ENCODE measurements around the gene STAG3.

Gene STAG3

GRCh38 chr7:100152404-100152803 lies 25.3 kb upstream of the STAG3 start:
- no peak for TF ChIP-seq CTCF (IDR thresholded peaks at IDR 0.05; ENCODE audit: insufficient read depth, low read depth, low read length, missing control alignments)
- H3K4me3 ChIP-seq (ENCODE audit: low read length): no peak overlapping the region
- no peak for DNase-seq (ENCODE audit: low read depth)

GRCh38 chr7:100152937-100153666 lies 24.6 kb upstream of the STAG3 start:
- no peak for TF ChIP-seq CTCF (IDR thresholded peaks at IDR 0.05; ENCODE audit: insufficient read depth, low read depth, low read length, missing control alignments)
- H3K4me3 ChIP-seq (ENCODE audit: low read length): no peak overlapping the region
- no peak for DNase-seq (ENCODE audit: low read depth)

- DNase-seq (ENCODE audit: low read depth): no peak
- H3K4me3 ChIP-seq (ENCODE audit: low read length): no peak overlapping the region
- no peak for TF ChIP-seq CTCF (IDR thresholded peaks at IDR 0.05; ENCODE audit: insufficient read depth, low read depth, low read length, missing control alignments)
Observed at GRCh38 chr7:100153708-100154535, 23.8 kb upstream of the STAG3 start.

- H3K4me3 ChIP-seq (ENCODE audit: low read length): no peak overlapping the region
- no peak for TF ChIP-seq CTCF (IDR thresholded peaks at IDR 0.05; ENCODE audit: insufficient read depth, low read depth, low read length, missing control alignments)
- no peak for DNase-seq (ENCODE audit: low read depth)
Observed at GRCh38 chr7:100154651-100155491, 22.8 kb upstream of the STAG3 start.

GRCh38 chr7:100155553-100156317 lies 22.0 kb upstream of the STAG3 start:
- DNase-seq (ENCODE audit: low read depth): no peak
- TF ChIP-seq CTCF (IDR thresholded peaks at IDR 0.05; ENCODE audit: insufficient read depth, low read depth, low read length, missing control alignments): no peak
- no peak overlapping the region for H3K4me3 ChIP-seq (ENCODE audit: low read length)

Data from epithelial cell of esophagus (primary cell).